Naive thymus-derived CD4-positive, alpha-beta T cell (primary cell): ENCODE results near the gene IL1A. TPM values are rescaled to one million over a fixed set of nuclear protein-coding genes. Genes with fewer than 3 reads are reported as not detected.

Source experiments
- ATAC-seq: fragments of 150-1000 bp; cut with Tn5 transposase; 2 replicates; pipeline ENCODE4 v1.10.0; 2021; ENCODE audit warnings: mild to moderate bottlenecking, moderate library complexity
- CTCF ChIA-PET: fragments of 350-600 bp; sonication (Branson Sonifier 250); formaldehyde crosslinking; loops from one replicate; lab custom pipeline; 2021; ENCODE audit warnings: antibody characterized with exemption; lab: Charles Lee
- POLR2A ChIA-PET: fragments of 350-600 bp; sonication (Branson Sonifier 250); formaldehyde crosslinking; loops from one replicate; lab custom pipeline; 2021; ENCODE audit warnings: antibody characterized with exemption, inconsistent platforms; lab: Charles Lee
- DNase-seq, 9 donors: peaks; one replicate each; pipeline versions ENCODE4 v3.0.0 to v3.0.0-alpha.2; 2020 to 2022; ENCODE audit warnings: mixed read lengths in 1 of 9
- H3K27ac ChIP-seq: one replicate; pipeline ENCODE4 v1.7.0; 2013; ENCODE audit warnings: mild to moderate bottlenecking, low read depth, low read length, moderate library complexity
- H3K27me3 ChIP-seq, 2 donors: one replicate each; pipeline ENCODE4 v1.7.0; 2013; ENCODE audit warnings: low read length in 2 of 2, mild to moderate bottlenecking in 2 of 2, moderate library complexity in 2 of 2; ENCODE audit not compliant: control insufficient read depth in 2 of 2, insufficient read depth in 2 of 2
- H3K36me3 ChIP-seq, 3 experiments: 1 replicate in 2 of 3; 2 replicates in 1 of 3; pipeline ENCODE4 v1.7.0; 2013; ENCODE audit warnings: low read length in 3 of 3, mild to moderate bottlenecking in 3 of 3, moderate library complexity in 1 of 3; ENCODE audit not compliant: insufficient read depth in 3 of 3, control insufficient read depth in 2 of 3
- H3K4me1 ChIP-seq, 2 donors: one replicate each; pipeline ENCODE4 v1.7.0; 2013; ENCODE audit warnings: low read length in 2 of 2, mild to moderate bottlenecking in 2 of 2, moderate library complexity in 1 of 2; ENCODE audit not compliant: control insufficient read depth in 2 of 2, insufficient read depth in 2 of 2
- H3K4me3 ChIP-seq: 2 replicates; pipeline ENCODE4 v1.7.0; 2013; ENCODE audit warnings: mild to moderate bottlenecking, low read length
- H3K9me3 ChIP-seq, 3 experiments: 1 replicate in 2 of 3; 2 replicates in 1 of 3; pipeline ENCODE4 v1.7.0; 2013; ENCODE audit warnings: low read length in 3 of 3; ENCODE audit not compliant: control insufficient read depth in 2 of 3
- H3K27ac Mint-ChIP-seq, 9 donors: one replicate each; pipeline ENCODE4 v1.8.0; 2020 to 2022; ENCODE audit warnings: mixed read lengths in 9 of 9, mild to moderate bottlenecking in 8 of 9, moderate library complexity in 5 of 9, inconsistent platforms in 2 of 9
- H3K27me3 Mint-ChIP-seq, 5 donors: one replicate each; pipeline ENCODE4 v1.8.0; 2021 to 2022; ENCODE audit warnings: mixed read lengths in 5 of 5, mild to moderate bottlenecking in 1 of 5
- H3K36me3 Mint-ChIP-seq, 5 donors: one replicate each; pipeline ENCODE4 v1.8.0; 2020 to 2022; ENCODE audit warnings: mixed read lengths in 5 of 5, mild to moderate bottlenecking in 3 of 5, inconsistent platforms in 1 of 5
- H3K4me1 Mint-ChIP-seq, 7 donors: one replicate each; pipeline ENCODE4 v1.8.0; 2020 to 2022; ENCODE audit warnings: mixed read lengths in 7 of 7, mild to moderate bottlenecking in 3 of 7, inconsistent platforms in 1 of 7
- H3K4me3 Mint-ChIP-seq, 10 donors: one replicate each; pipeline ENCODE4 v1.8.0; 2020 to 2022; ENCODE audit warnings: mild to moderate bottlenecking in 10 of 10, mixed read lengths in 10 of 10, moderate library complexity in 6 of 10, inconsistent platforms in 2 of 10
- H3K9me3 Mint-ChIP-seq, 11 donors: one replicate each; pipeline ENCODE4 v1.8.0; 2020 to 2022; ENCODE audit warnings: mixed read lengths in 11 of 11, mild to moderate bottlenecking in 4 of 11, inconsistent platforms in 1 of 11, moderate library complexity in 1 of 11
- intact Hi-C, 2 donors: fragments of 100-400 bp; cut with micrococcal nuclease; formaldehyde crosslinking; loops; one replicate each; pipeline ENCODE4 v1.15.1; 2023
- polyA plus RNA-seq, 2 donors: library from polyadenylated mRNA; unstranded; fragments of 300-500 nt; fragmentation: Illumina TruSeq; gene quantifications; one replicate each; pipeline ENCODE4 v1.2.3, GENCODE V29; 2021
- total RNA-seq, 6 experiments: library from RNA in 5 of 6; stranded (reverse) in 5 of 6; gene quantifications; 1 replicate in 5 of 6; 2 replicates in 1 of 6; pipeline ENCODE4 v1.2.3 and lab custom pipeline; 2021 to 2026

Gene IL1A
- total and polyA plus RNA-seq, 7 experiments from 2014 or later = 0.22 to 4.3 (median 1.0) TPM; not detected in 3

GRCh38 chr2:112777036-112777435 lies 7.3 kb downstream of the IL1A start:
- Mint-ChIP-seq H3K4me1 (peaks cover 6 to 22% (median 13%) of the 10 kb centered on the region in 7 donors), H3K9me3 (peaks cover 0 to 11% (median 0%) of the 10 kb centered on the region in 11 donors), H3K4me3 (peak overlapping the region in 9 of 10 donors; percentile 2 to 51 (median 22)), H3K36me3 (peaks cover 0 to 21% (median 5%) of the 10 kb centered on the region in 5 donors), H3K27me3 (peaks cover 18 to 31% (median 27%) of the 10 kb centered on the region in 5 donors), H3K27ac (peak overlapping the region in 2 of 9 donors; percentile 5 to 71)
- Histone ChIP-seq H3K27ac (no peak overlapping the region), H3K4me3 (no peak overlapping the region), H3K36me3 (no peaks in the 10 kb centered on the region), H3K27me3 (no peaks in the 10 kb centered on the region), H3K4me1 (peaks cover 5 to 6% of the 10 kb centered on the region in 2 donors), H3K9me3 (no peaks in the 10 kb centered on the region)
- no peak for ATAC-seq
- no peak for DNase-seq
- intact Hi-C loops = no loop called here
- POLR2A ChIA-PET = interaction anchor here (1.4 kb wide), 1 partner anchor 12 kb away, joined by 5 read pairs; no protein-coding TSS in a partner anchor
- CTCF ChIA-PET = no interaction called here

- peaks cover 5 to 6% of the 10 kb centered on the region in 2 donors for H3K4me1 ChIP-seq
- H3K9me3 Mint-ChIP-seq = peaks cover 0 to 11% (median 0%) of the 10 kb centered on the region in 11 donors
- H3K27ac Mint-ChIP-seq = peak overlapping the region in 3 of 9 donors; percentile 0 to 5 (median 1)
- H3K9me3 ChIP-seq = no peaks in the 10 kb centered on the region
- H3K36me3 ChIP-seq = no peaks in the 10 kb centered on the region
- DNase-seq (no peak), ATAC-seq (no peak)
- no peaks in the 10 kb centered on the region for H3K27me3 ChIP-seq
- peaks cover 18 to 31% (median 25%) of the 10 kb centered on the region in 5 donors for H3K27me3 Mint-ChIP-seq
- intact Hi-C loops = no loop called here
- H3K36me3 Mint-ChIP-seq = peaks cover 0 to 21% (median 5%) of the 10 kb centered on the region in 5 donors
- POLR2A ChIA-PET = interaction anchor here (1.1 to 1.4 kb wide), 2 partner anchors 13 to 183 kb away, joined by 3 to 5 read pairs; no protein-coding TSS in a partner anchor
- H3K27ac ChIP-seq = no peak overlapping the region
- H3K4me3 Mint-ChIP-seq = no peak overlapping the region
- peaks cover 6 to 22% (median 13%) of the 10 kb centered on the region in 7 donors for H3K4me1 Mint-ChIP-seq
- H3K4me3 ChIP-seq = no peak overlapping the region
- CTCF ChIA-PET = no interaction called here
Measured at GRCh38 chr2:112776113-112776512, 8.2 kb downstream of the IL1A start.

- CTCF ChIA-PET = no interaction called here
- H3K27ac Mint-ChIP-seq = no peak overlapping the region
- POLR2A ChIA-PET = no interaction called here
Measured at GRCh38 chr2:112774536-112775285, 9.6 kb downstream of the IL1A start.

GRCh38 chr2:112773556-112773955 lies 10.7 kb downstream of the IL1A start:
- H3K4me1 Mint-ChIP-seq = peaks cover 6 to 25% (median 14%) of the 10 kb centered on the region in 7 donors
- H3K27me3 Mint-ChIP-seq = peaks cover 11 to 21% (median 15%) of the 10 kb centered on the region in 5 donors
- no peak overlapping the region for H3K27ac Mint-ChIP-seq
- ChIA-PET CTCF (no interaction called here), POLR2A (no interaction called here)
- peaks cover 0 to 11% (median 0%) of the 10 kb centered on the region in 11 donors for H3K9me3 Mint-ChIP-seq
- ATAC-seq (no peak), DNase-seq (no peak)
- H3K4me1 ChIP-seq = peaks cover 5 to 6% of the 10 kb centered on the region in 2 donors
- H3K4me3 Mint-ChIP-seq = no peak overlapping the region
- intact Hi-C loops = no loop called here
- no peaks in the 10 kb centered on the region for H3K27me3 ChIP-seq
- H3K27ac ChIP-seq = no peak overlapping the region
- H3K4me3 ChIP-seq = no peak overlapping the region
- H3K9me3 ChIP-seq = no peaks in the 10 kb centered on the region
- no peaks in the 10 kb centered on the region for H3K36me3 ChIP-seq
- peaks cover 0 to 17% (median 5%) of the 10 kb centered on the region in 5 donors for H3K36me3 Mint-ChIP-seq

More at GRCh38 chr2:112774536-112775285, 9.6 kb downstream of the IL1A start:
- Mint-ChIP-seq H3K36me3 (peaks cover 0 to 21% (median 5%) of the 10 kb centered on the region in 5 donors), H3K9me3 (peaks cover 0 to 11% (median 0%) of the 10 kb centered on the region in 11 donors), H3K4me1 (peaks cover 6 to 22% (median 13%) of the 10 kb centered on the region in 7 donors), H3K4me3 (no peak overlapping the region), H3K27me3 (peaks cover 18 to 27% (median 24%) of the 10 kb centered on the region in 5 donors)
- Histone ChIP-seq H3K4me3 (no peak overlapping the region), H3K27ac (no peak overlapping the region), H3K27me3 (no peaks in the 10 kb centered on the region), H3K4me1 (peaks cover 5 to 6% of the 10 kb centered on the region in 2 donors), H3K36me3 (no peaks in the 10 kb centered on the region), H3K9me3 (no peaks in the 10 kb centered on the region)
- DNase-seq (no peak), ATAC-seq (no peak)
- intact Hi-C loops = no loop called here

GRCh38 chr2:112772911-112773475 lies 11.3 kb downstream of the IL1A start:
- POLR2A ChIA-PET = no interaction called here
- DNase-seq = no peak

GRCh38 chr2:112772322-112772721 lies 12.0 kb downstream of the IL1A start:
- ChIA-PET POLR2A (no interaction called here), CTCF (no interaction called here)
- Mint-ChIP-seq H3K27ac (no peak overlapping the region), H3K27me3 (peaks cover 4 to 13% (median 5%) of the 10 kb centered on the region in 5 donors), H3K4me3 (no peak overlapping the region), H3K9me3 (peaks cover 0 to 15% (median 0%) of the 10 kb centered on the region in 11 donors), H3K4me1 (peaks cover 6 to 30% (median 17%) of the 10 kb centered on the region in 7 donors), H3K36me3 (peaks cover 0 to 20% (median 4%) of the 10 kb centered on the region in 5 donors)
- no peaks in the 10 kb centered on the region for H3K27me3 ChIP-seq
- DNase-seq (no peak), ATAC-seq (peak; percentile 52)
- no peak overlapping the region for H3K27ac ChIP-seq
- no peaks in the 10 kb centered on the region for H3K36me3 ChIP-seq
- no peak overlapping the region for H3K4me3 ChIP-seq
- H3K9me3 ChIP-seq = no peaks in the 10 kb centered on the region
- H3K4me1 ChIP-seq = peaks cover 5 to 7% of the 10 kb centered on the region in 2 donors
- intact Hi-C loops = no loop called here

More at GRCh38 chr2:112772911-112773475, 11.3 kb downstream of the IL1A start:
- H3K27ac Mint-ChIP-seq = no peak overlapping the region
- H3K9me3 Mint-ChIP-seq = peaks cover 0 to 11% (median 0%) of the 10 kb centered on the region in 11 donors
- no peak overlapping the region for H3K4me3 Mint-ChIP-seq
- ATAC-seq = no peak
- H3K4me1 Mint-ChIP-seq = peaks cover 6 to 30% (median 16%) of the 10 kb centered on the region in 7 donors
- Histone ChIP-seq H3K36me3 (no peaks in the 10 kb centered on the region), H3K4me1 (peaks cover 5 to 6% of the 10 kb centered on the region in 2 donors), H3K9me3 (no peaks in the 10 kb centered on the region), H3K27me3 (no peaks in the 10 kb centered on the region), H3K27ac (no peak overlapping the region), H3K4me3 (no peak overlapping the region)
- H3K36me3 Mint-ChIP-seq = peaks cover 0 to 20% (median 5%) of the 10 kb centered on the region in 5 donors
- intact Hi-C loops = no loop called here
- H3K27me3 Mint-ChIP-seq = peaks cover 11 to 18% (median 12%) of the 10 kb centered on the region in 5 donors
- CTCF ChIA-PET = no interaction called here
